HG02981 (cell line): Measurements from ENCODE around the gene CERK.

Experiments
- ATAC-seq: cut with Tn5 transposase; IDR thresholded peaks from one replicate; pipeline ENCODE4 v1.9.1; 2021; ENCODE audit warnings: mild to moderate bottlenecking, moderate library complexity; ENCODE audit not compliant: unreplicated experiment

The CERK gene

GRCh38 chr22:46679706-46680269 is 58.3 kb downstream of the CERK start:
- ATAC-seq, result no peak

GRCh38 chr22:46678785-46679700 is 59.0 kb downstream of the CERK start:
- ATAC-seq, result no peak

DNA sequence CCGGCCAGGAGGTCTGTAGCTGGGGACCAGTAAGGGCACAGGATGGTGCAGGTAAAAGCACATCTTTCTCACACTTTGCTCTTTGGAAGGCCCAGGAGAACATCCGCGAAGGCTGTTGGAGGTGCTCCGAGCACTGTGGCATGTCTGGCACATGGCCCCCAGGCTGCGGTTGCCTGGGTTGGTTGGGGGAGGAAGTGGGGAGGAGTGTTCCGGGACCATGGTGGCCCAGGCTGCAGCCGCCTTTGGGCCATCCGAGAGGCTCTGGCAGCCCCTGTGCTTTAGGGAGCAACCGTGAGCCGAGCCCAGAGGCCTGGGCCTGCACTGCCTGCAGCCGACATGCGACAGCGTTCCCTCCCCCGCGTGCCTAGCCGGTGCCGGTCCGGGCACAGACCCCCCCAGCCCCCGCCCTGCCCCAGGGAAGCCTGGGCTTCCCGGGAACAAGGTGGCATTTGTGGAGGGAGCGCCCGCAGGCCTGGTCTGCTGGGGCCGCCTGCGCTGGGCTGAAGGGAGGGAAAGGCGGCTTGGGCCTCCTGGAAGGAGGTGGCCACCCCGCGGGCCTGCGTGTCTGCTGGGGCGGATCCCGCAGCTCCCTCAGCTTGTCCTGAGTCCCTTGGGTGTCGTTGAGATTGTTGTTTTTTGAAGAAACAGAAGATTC is 59.9 kb downstream of the CERK start:
- no peak for ATAC-seq

DNA sequence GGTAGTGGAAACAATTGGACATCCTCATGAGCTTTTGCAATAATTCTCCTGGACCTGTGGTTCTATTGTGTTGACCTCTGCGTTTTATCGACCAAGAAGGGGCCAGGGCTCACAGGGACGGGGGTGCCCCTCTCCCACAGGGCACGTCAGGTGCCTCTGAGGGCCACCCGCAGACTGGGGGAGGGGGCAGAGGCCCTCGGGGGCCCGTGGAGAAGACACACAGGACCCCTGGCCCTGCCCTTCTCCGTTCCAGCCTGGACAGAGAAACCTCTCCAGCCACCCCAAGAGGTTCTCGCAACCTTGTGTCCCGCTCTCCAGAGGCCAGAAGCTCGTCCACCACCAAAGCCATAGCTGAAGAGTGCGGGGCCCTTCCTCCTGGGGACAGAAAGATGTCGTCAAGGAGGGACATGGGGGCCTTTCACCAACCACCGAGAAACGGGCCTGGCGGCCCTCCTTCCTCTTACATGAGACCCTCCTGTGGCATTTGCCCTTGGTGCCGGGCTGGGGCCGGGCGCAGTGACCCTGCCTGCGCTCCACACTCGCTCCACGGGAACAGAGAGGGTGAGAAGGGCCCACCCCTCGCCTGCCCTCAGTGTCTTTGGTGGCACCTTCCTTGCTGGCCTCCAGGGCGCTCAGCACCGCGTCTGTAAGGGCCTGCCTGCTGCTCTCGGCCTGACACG is 60.6 kb downstream of the CERK start:
- ATAC-seq, result no peak

- ATAC-seq, result no peak
These were observed 61.2 kb downstream of the CERK start for GRCh38 chr22:46676881-46677280.

GRCh38 chr22:46676479-46676878 is 61.6 kb downstream of the CERK start:
- ATAC-seq, result no peak

- no peak for ATAC-seq
These were observed 62.1 kb downstream of the CERK start for GRCh38 chr22:46675938-46676337.

DNA sequence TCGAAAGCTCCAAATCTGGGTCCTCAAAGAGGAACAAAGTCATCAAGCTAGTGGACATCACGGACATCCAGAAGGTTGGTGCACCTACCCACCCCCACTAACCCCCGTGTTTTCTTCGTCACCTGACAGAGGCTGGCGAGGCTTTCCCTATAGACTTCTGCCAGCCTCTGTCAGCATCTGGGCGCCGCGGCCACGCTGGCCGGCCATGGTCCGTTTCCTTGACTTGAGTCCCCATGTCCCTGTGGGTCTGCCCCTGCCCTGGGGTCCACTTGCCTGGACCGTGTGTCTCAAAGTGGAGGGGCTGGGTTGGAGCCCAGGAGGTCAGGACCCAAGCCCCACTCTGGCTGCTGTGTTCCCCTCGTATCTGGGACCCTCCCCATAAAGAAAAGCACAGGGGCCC is 62.6 kb downstream of the CERK start:
- no peak for ATAC-seq

GRCh38 chr22:46674906-46675305 is 63.1 kb downstream of the CERK start:
- no peak for ATAC-seq

- no peak for ATAC-seq
These were observed 63.7 kb downstream of the CERK start for GRCh38 chr22:46674367-46674781.

DNA sequence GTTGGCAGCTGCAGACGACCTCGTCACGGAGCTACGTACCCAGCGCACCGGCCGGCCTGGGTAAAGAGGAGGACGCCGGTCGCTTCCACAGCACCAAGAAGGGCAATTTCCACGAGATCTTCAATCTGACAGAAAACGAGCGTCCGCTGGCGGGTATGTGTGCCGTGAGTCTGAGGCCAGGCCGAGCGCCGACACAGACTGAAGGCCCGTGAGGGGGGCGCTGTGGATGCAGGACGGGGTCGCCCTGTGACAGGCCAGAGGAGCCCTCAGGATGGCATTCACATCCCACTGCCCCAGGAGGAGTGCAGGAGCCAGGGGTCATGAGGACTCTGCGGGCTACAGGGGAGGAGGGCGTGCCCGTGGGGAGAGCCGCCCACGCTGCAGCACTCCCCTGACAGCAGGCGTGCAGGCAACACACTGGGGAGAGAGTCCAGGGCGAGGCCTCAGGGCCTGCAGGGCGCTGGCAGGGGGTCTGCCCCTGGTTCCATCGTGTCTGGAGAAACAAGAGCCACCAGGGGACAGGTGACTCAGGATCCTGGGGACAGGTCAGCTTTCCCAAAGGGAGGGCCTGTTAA is 64.3 kb downstream of the CERK start:
- ATAC-seq, result no peak

- no peak for ATAC-seq
These were observed 64.8 kb downstream of the CERK start for GRCh38 chr22:46673205-46673604.

DNA sequence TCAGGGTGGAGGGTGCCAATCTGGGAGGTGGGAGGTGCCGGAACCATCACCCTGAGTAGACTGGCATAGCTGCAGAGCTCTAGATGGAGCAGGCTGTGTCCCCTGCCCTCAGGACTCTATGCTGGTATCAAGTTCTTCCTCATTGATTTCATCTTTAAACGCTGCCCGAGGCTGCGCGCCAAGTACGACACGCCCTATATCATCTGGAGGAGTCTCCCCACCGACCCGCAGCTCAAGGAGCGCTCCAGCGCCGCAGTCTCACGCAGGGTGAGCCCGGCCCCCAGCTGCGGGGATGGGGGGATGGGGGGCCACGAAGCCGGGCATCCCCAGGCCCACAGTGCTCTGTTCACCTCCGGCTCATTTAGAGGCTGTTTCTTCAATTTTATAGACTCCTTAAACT is 65.3 kb downstream of the CERK start:
- ATAC-seq, result no peak

- no peak for ATAC-seq
These were observed 66.1 kb downstream of the CERK start for GRCh38 chr22:46671824-46672432.

- no peak for ATAC-seq
These were observed 68.9 kb downstream of the CERK start for GRCh38 chr22:46669201-46669600.

- no peak for ATAC-seq
These were observed 69.9 kb downstream of the CERK start for GRCh38 chr22:46668116-46668515.

DNA sequence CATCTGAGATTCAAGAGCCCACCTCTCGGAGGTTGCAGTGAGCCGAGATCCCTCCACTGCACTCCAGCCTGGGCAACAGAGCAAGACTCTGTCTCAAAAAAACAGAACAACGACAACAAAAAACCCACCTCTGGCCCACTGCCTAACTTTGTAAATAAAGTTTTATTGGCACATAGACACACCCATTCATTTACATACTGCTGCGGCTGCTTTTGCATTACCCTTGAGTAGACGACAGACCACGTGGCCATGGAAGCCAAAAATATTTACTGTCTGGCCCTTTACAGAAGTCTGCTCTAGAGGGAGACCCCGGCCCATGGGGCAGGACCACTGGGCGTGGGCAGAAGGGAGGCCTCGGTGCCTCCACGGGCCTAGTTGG is 70.8 kb downstream of the CERK start:
- no peak for ATAC-seq

DNA sequence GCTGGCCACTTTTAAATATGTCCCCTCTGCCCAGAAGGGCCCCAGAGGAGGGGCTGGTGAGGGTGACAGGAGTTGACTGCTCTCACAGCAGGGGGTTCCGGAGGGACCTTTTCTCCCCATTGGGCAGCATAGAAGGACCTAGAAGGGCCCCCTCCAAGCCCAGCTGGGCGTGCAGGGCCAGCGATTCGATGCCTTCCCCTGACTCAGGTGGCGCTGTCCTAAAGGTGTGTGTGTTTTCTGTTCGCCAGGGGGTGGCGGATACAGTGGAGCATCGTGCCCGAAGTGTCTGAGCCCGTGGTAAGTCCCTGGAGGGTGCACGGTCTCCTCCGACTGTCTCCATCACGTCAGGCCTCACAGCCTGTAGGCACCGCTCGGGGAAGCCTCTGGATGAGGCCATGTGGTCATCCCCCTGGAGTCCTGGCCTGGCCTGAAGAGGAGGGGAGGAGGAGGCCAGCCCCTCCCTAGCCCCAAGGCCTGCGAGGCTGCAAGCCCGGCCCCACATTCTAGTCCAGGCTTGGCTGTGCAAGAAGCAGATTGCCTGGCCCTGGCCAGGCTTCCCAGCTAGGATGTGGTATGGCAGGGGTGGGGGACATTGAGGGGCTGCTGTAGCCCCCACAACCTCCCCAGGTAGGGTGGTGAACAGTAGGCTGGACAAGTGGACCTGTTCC is 71.3 kb downstream of the CERK start:
- ATAC-seq, result no peak

- no peak for ATAC-seq
These were observed 72.2 kb downstream of the CERK start for GRCh38 chr22:46665751-46666280.

DNA sequence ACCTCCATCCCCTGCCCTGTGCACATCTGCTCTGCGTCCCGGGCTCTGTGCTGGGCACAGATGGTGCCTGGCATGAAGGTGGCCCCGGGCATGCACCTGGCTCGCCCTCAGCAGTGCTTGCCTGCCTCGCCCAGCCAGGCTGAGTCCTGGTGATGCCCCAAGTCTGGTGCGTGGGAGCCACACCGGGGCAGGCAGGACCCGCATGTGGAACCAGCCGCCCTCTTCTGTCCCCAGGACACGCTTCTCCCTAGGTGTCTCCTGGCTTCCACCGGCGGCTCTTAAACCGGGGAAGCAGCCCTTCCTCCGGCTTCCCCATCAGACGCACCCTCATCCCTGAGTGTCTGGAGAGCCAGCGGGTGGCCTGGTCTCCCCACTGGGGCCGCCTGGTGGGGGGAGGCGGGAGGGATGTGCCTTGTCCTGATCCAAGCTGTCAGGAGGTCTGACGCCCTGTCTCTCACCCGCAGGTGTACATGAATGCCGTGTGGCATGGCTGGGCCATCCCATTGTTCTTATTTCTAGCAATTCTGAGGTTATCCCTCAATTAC is 72.8 kb downstream of the CERK start:
- no peak for ATAC-seq
